GM12892 (cell line): Measurements from ENCODE around the gene ALPP.

ENCODE experiments used
- POLR2A ChIP-seq: IDR thresholded peaks from 2 replicates; pipeline ENCODE4 v1.6.1; 2011; ENCODE audit warnings: low read depth, low read length, control low read depth
- POLR2AphosphoS5 ChIP-seq: IDR thresholded peaks from 2 replicates; pipeline ENCODE4 v1.6.1; 2011; ENCODE audit warnings: low read depth, low read length, control low read depth
- TAF1 ChIP-seq: IDR thresholded peaks from 2 replicates; pipeline ENCODE4 v1.6.1; 2011; ENCODE audit warnings: low read depth, mild to moderate bottlenecking, control low read depth, low read length, borderline replicate concordance

DNA sequence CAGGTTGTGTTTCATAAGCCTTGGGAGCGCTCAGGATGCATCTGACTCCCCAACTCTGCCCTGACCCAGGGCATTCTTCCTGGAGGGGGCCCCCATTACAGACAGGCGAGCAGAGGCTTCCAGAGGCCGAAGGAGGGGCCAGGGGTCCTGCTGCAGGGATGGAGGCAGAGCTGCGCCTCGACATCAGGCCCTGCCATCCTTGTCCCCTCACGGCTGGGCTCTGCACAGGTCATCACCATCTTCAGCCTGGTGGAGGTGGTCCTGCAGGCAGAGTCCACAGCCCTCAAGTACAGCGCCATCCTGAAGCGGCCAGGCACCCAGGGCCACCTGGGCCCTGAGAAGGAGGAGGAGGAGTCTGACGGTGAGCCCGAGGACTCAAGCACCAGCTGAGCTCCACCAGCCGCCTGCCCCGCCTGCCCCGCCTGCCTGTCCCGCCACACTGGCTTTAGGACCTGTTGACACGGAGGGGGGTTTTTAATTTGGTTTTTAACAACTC is 42.3 kb upstream of the ALPP start:
- TF ChIP-seq POLR2AphosphoS5: no peak
- no peak for TF ChIP-seq POLR2A
- TF ChIP-seq TAF1: no peak
